Measurements from ENCODE around the gene NEK7. TPM values are rescaled to one million over a fixed set of nuclear protein-coding genes. Genes with fewer than 3 reads are reported as not detected.

The NEK7 gene
- total and polyA plus RNA-seq, 10 donors, result 16.9 to 120 (median 73.2) TPM

- H3K4me3 ChIP-seq, result peak overlapping the region in 3 of 8 donors; percentile 10 to 35 (median 25)
- H3K4me1 ChIP-seq, result peaks cover 11 to 53% (median 34%) of the 10 kb centered on the region in 6 donors
- TF ChIP-seq POLR2A (IDR thresholded peaks at IDR 0.05) (no peak), CTCF (IDR thresholded peaks at IDR 0.05 in 8 of 11, conservative IDR thresholded peaks at IDR 0.05 in 3 of 11) (no peak), POLR2AphosphoS5 (IDR thresholded peaks at IDR 0.05) (no peak)
- peaks cover 0 to 12% (median 0%) of the 10 kb centered on the region in 6 donors for H3K36me3 ChIP-seq
- no peaks in the 10 kb centered on the region for H3K27me3 ChIP-seq (replicated peaks in 1 of 7)
- H3K9me3 ChIP-seq, result peaks cover 0 to 12% (median 0%) of the 10 kb centered on the region in 8 donors
- intact Hi-C loops (cut with DNase I; ENCODE audit: low total_unique reads), result no loop called here
- 12 to 26% (median 22%) methylated on average over 5 of the region's 5 CpGs for WGBS, 5 donors
- peak overlapping the region in 5 of 8 donors; percentile 26 to 66 (median 49) for H3K27ac ChIP-seq
- DNase-seq, result no peak
Observed at GRCh38 chr1:198234520-198235251, 77.9 kb downstream of the NEK7 start.

GRCh38 chr1:198238121-198238520, 81.3 kb downstream of the NEK7 start:
- TF ChIP-seq POLR2A (IDR thresholded peaks at IDR 0.05), result no peak
- 30 to 56% (median 45%) methylated on average over 2 of the region's 2 CpGs for WGBS, 5 donors
- peaks cover 0 to 12% (median 0%) of the 10 kb centered on the region in 8 donors for H3K9me3 ChIP-seq
- no peak overlapping the region for H3K27ac ChIP-seq
- peak; percentile 79 for DNase-seq
- peaks cover 11 to 47% (median 32%) of the 10 kb centered on the region in 6 donors for H3K4me1 ChIP-seq
- intact Hi-C loops (cut with DNase I; ENCODE audit: low total_unique reads), result no loop called here
- H3K27me3 ChIP-seq (replicated peaks in 1 of 7), result no peaks in the 10 kb centered on the region
- no peak overlapping the region for H3K4me3 ChIP-seq
- peaks cover 0 to 17% (median 0%) of the 10 kb centered on the region in 6 donors for H3K36me3 ChIP-seq

- DNase-seq, result no peak
- Histone ChIP-seq H3K4me1 (peaks cover 0 to 38% (median 12%) of the 10 kb centered on the region in 6 donors), H3K36me3 (peaks cover 0 to 18% (median 0%) of the 10 kb centered on the region in 6 donors), H3K27ac (no peak overlapping the region), H3K27me3 (replicated peaks in 1 of 7) (no peaks in the 10 kb centered on the region), H3K9me3 (peaks cover 0 to 4% (median 0%) of the 10 kb centered on the region in 8 donors), H3K4me3 (no peak overlapping the region)
- TF ChIP-seq POLR2AphosphoS5 (IDR thresholded peaks at IDR 0.05) (no peak), POLR2A (IDR thresholded peaks at IDR 0.05) (no peak), CTCF (IDR thresholded peaks at IDR 0.05 in 8 of 11, conservative IDR thresholded peaks at IDR 0.05 in 3 of 11) (no peak)
- WGBS, 5 donors, result 45 to 97% (median 92%) methylated on average over 2 of the region's 2 CpGs
- intact Hi-C loops (cut with DNase I; ENCODE audit: low total_unique reads), result no loop called here
Observed at GRCh38 chr1:198241553-198241952, 84.8 kb downstream of the NEK7 start.

- Histone ChIP-seq H3K4me3 (no peak overlapping the region), H3K27me3 (replicated peaks in 1 of 7) (no peaks in the 10 kb centered on the region), H3K27ac (no peak overlapping the region), H3K4me1 (peaks cover 0 to 21% (median 0%) of the 10 kb centered on the region in 6 donors), H3K36me3 (peaks cover 0 to 14% (median 0%) of the 10 kb centered on the region in 6 donors), H3K9me3 (no peaks in the 10 kb centered on the region)
- TF ChIP-seq POLR2A (IDR thresholded peaks at IDR 0.05) (no peak), CTCF (IDR thresholded peaks at IDR 0.05 in 8 of 11, conservative IDR thresholded peaks at IDR 0.05 in 3 of 11) (no peak), POLR2AphosphoS5 (IDR thresholded peaks at IDR 0.05) (no peak)
- DNase-seq, result no peak
- intact Hi-C loops (cut with DNase I; ENCODE audit: low total_unique reads), result no loop called here
Observed at GRCh38 chr1:198244772-198245171, 88.0 kb downstream of the NEK7 start.

Measured in spleen (tissue), 11 donors.